ENCODE results near the gene SYVN1. TPM values are rescaled to one million over a fixed set of nuclear protein-coding genes. Genes with fewer than 3 reads are reported as not detected.

SYVN1 gene
- total RNA-seq, 2 donors from 2014 or later, result 30.4 to 39.5 TPM

DNA sequence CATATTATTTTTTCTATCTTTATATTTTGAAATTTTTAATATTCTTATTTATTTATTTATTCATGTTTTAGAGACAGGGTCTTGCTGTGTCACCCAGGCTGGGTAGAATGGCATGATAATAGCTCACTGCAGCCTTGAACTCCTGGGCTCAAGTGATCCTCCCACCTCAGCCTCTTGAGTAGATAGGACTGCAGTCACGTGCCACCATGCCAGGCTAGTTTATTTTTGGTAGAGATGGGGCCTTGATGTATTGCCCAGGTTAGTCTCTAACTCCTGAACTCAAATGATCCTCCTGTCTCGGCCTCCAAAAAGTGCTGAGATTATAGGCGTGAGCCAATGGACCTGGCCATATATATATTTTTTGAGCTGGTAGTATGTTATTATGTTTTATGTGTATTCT is 33.3 kb upstream of the SYVN1 start:
- H3K36me3 Mint-ChIP-seq (ENCODE audit: low read depth), result no peaks in the 10 kb centered on the region

DNA sequence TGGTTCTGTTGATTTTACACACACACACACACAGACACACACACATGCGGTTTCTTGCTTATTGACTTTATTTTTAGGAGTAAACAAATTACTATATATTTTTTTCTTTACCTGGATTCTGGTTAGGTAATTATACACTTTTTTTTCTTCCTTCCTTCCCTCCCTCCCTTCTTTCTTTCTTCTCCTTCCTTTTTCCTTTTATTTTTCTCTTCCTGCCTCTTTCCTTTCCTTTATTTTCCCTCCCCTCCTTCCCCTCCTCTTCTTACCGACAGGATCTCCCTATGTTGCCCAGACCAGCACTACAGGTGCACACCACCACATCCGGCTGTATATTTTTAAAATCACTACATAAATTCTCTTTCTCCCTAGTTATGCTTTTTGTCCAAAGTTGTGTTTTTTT is 32.6 kb upstream of the SYVN1 start:
- no peaks in the 10 kb centered on the region for H3K9me3 Mint-ChIP-seq
- no peaks in the 10 kb centered on the region for H3K36me3 ChIP-seq (ENCODE audit: control insufficient read depth, insufficient read depth, low read length)
- H3K27ac ChIP-seq (ENCODE audit: low read depth, low read length), result no peak overlapping the region
- DNase-seq, result no peak
- 83 to 92% methylated on average over 1 to 2 of the region's 3 CpGs for WGBS, 2 experiments (ENCODE audit: insufficient coverage in 1 of 2, insufficient read length in 1 of 2)
- H3K27ac Mint-ChIP-seq, result no peak overlapping the region
- no peaks in the 10 kb centered on the region for H3K27me3 Mint-ChIP-seq (ENCODE audit: insufficient read depth)
- no peak overlapping the region for H3K4me3 Mint-ChIP-seq
- no peaks in the 10 kb centered on the region for H3K36me3 Mint-ChIP-seq (ENCODE audit: low read depth)
- peaks cover 8% of the 10 kb centered on the region for H3K4me1 Mint-ChIP-seq
- no peak overlapping the region for H3K4me3 ChIP-seq (ENCODE audit: low read length)
- no peaks in the 10 kb centered on the region for H3K27me3 ChIP-seq (ENCODE audit: control insufficient read depth, insufficient read depth, low read length, poor library complexity, severe bottlenecking)
- no peaks in the 10 kb centered on the region for H3K4me1 ChIP-seq (ENCODE audit: control insufficient read depth, insufficient read depth, low read length)
- no peak overlapping the region for H3K9ac ChIP-seq (ENCODE audit: extremely low read depth, low read length, poor library complexity, severe bottlenecking)
- TF ChIP-seq, protein P1, sequence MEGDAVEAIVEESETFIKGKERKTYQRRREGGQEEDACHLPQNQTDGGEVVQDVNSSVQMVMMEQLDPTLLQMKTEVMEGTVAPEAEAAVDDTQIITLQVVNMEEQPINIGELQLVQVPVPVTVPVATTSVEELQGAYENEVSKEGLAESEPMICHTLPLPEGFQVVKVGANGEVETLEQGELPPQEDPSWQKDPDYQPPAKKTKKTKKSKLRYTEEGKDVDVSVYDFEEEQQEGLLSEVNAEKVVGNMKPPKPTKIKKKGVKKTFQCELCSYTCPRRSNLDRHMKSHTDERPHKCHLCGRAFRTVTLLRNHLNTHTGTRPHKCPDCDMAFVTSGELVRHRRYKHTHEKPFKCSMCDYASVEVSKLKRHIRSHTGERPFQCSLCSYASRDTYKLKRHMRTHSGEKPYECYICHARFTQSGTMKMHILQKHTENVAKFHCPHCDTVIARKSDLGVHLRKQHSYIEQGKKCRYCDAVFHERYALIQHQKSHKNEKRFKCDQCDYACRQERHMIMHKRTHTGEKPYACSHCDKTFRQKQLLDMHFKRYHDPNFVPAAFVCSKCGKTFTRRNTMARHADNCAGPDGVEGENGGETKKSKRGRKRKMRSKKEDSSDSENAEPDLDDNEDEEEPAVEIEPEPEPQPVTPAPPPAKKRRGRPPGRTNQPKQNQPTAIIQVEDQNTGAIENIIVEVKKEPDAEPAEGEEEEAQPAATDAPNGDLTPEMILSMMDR (conservative IDR thresholded peaks at IDR 0.05), result no peak
- H3K9me3 ChIP-seq (ENCODE audit: control insufficient read depth, low read length), result no peaks in the 10 kb centered on the region

More for the DNA sequence above, 33.3 kb upstream of the SYVN1 start:
- Mint-ChIP-seq H3K9me3 (no peaks in the 10 kb centered on the region), H3K27ac (no peak overlapping the region), H3K4me1 (peaks cover 8% of the 10 kb centered on the region), H3K27me3 (ENCODE audit: insufficient read depth) (no peaks in the 10 kb centered on the region), H3K4me3 (no peak overlapping the region)
- Histone ChIP-seq H3K9me3 (ENCODE audit: control insufficient read depth, low read length) (no peaks in the 10 kb centered on the region), H3K36me3 (ENCODE audit: control insufficient read depth, insufficient read depth, low read length) (no peaks in the 10 kb centered on the region), H3K9ac (ENCODE audit: extremely low read depth, low read length, poor library complexity, severe bottlenecking) (no peak overlapping the region), H3K27ac (ENCODE audit: low read depth, low read length) (no peak overlapping the region), H3K27me3 (ENCODE audit: control insufficient read depth, insufficient read depth, low read length, poor library complexity, severe bottlenecking) (no peaks in the 10 kb centered on the region), H3K4me1 (ENCODE audit: control insufficient read depth, insufficient read depth, low read length) (no peaks in the 10 kb centered on the region), H3K4me3 (ENCODE audit: low read length) (no peak overlapping the region)
- DNase-seq, result no peak
- TF ChIP-seq, protein P1 (conservative IDR thresholded peaks at IDR 0.05), result no peak
- 95% methylated on average over 3 of the region's 3 CpGs; no CpG with 5 or more reads in 1 of the 2 experiments for WGBS, 2 experiments (ENCODE audit: insufficient coverage in 1 of 2, insufficient read length in 1 of 2)

DNA sequence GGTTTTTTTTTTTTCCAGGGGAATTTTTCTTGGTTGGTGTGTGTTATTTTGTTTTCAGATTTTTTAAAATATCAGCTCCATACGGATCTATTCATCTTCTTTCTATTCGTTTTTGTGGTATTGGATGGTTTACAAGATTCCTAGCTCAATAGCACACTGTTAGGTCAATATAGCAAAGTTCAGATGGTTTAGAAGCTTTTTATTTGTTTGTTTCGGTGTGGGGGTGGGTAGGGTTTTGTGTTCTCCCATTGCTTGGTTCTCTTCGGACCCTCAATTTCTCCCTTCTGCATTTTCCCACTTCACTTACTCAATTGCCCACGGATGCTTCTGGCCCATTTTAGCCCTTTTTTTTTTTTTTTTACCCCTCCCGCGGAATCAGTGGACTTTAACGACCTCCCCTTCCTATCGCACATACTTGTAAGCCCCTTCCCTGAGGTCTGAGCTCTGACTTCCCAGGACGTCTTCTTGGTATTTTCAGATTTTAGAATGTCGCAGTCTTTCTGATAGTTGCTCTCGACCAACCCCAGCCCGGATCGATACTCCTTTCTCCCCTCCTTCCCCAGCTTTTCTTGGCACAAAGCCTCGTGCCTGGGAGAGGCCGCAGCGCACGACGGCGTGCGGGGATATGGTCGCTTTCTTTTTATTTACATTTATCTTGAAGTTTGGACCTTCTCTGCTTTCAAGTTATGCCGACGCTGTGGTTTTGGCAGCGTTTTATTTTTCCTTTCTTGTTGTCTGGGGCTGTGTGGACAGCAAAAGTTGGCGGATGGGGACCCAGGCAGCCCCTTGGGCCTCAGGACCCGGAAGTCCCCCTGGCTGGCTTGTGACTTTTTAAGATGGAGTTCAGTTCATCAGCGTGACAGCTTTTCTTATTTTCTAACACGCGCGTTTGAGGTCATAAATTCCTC is 31.3 kb upstream of the SYVN1 start:
- Mint-ChIP-seq H3K27ac (no peak overlapping the region), H3K9me3 (no peaks in the 10 kb centered on the region), H3K4me3 (no peak overlapping the region), H3K27me3 (ENCODE audit: insufficient read depth) (no peaks in the 10 kb centered on the region), H3K36me3 (ENCODE audit: low read depth) (no peaks in the 10 kb centered on the region), H3K4me1 (peaks cover 8% of the 10 kb centered on the region)
- TF ChIP-seq, protein P1 (conservative IDR thresholded peaks at IDR 0.05), result no peak
- no peak for DNase-seq
- 91 to 93% methylated on average over 21 to 30 of the region's 31 CpGs for WGBS, 2 experiments (ENCODE audit: insufficient coverage in 1 of 2, insufficient read length in 1 of 2)
- H3K36me3 ChIP-seq (ENCODE audit: control insufficient read depth, insufficient read depth, low read length), result no peaks in the 10 kb centered on the region
- no peaks in the 10 kb centered on the region for H3K9me3 ChIP-seq (ENCODE audit: control insufficient read depth, low read length)
- no peak overlapping the region for H3K27ac ChIP-seq (ENCODE audit: low read depth, low read length)
- H3K27me3 ChIP-seq (ENCODE audit: control insufficient read depth, insufficient read depth, low read length, poor library complexity, severe bottlenecking), result no peaks in the 10 kb centered on the region
- H3K9ac ChIP-seq (ENCODE audit: extremely low read depth, low read length, poor library complexity, severe bottlenecking), result no peak overlapping the region
- H3K4me1 ChIP-seq (ENCODE audit: control insufficient read depth, insufficient read depth, low read length), result no peaks in the 10 kb centered on the region
- H3K4me3 ChIP-seq (ENCODE audit: low read length), result no peak overlapping the region
